ENCODE measurements around the gene XDH.

The XDH gene

GRCh38 chr2:31287654-31288053, 126.9 kb downstream of the XDH start:
- Histone ChIP-seq H3K9me3 (replicated peaks in 1 of 2; ENCODE audit: control insufficient read depth in 2 of 2, insufficient read depth in 1 of 2, low read depth in 1 of 2, low read length in 2 of 2) (no peaks in the 10 kb centered on the region), H3K27me3 (ENCODE audit: control insufficient read depth in 3 of 3, insufficient read depth in 3 of 3, low read depth in 1 of 3, low read length in 3 of 3) (no peaks in the 10 kb centered on the region), H4K8ac (ENCODE audit: low read depth, low read length) (no peak overlapping the region), H2AFZ (ENCODE audit: low read length) (no peak overlapping the region), H3K14ac (ENCODE audit: low read length) (no peak overlapping the region), H2AK5ac (ENCODE audit: low read depth, low read length) (no peak overlapping the region), H3K18ac (ENCODE audit: low read length) (no peak overlapping the region), H3K4me3 (ENCODE audit: low read length in 2 of 2) (no peak overlapping the region), H3K4me2 (ENCODE audit: insufficient read depth, low read length, poor library complexity, severe bottlenecking) (no peak overlapping the region), H2BK120ac (ENCODE audit: low read depth, low read length) (no peak overlapping the region), H3K9ac (ENCODE audit: low read depth, low read length, poor library complexity) (no peak overlapping the region), H2BK12ac (ENCODE audit: low read length) (no peak overlapping the region), H3K4ac (ENCODE audit: low read length) (no peak overlapping the region), H3K23ac (ENCODE audit: low read depth, low read length, poor library complexity) (no peak overlapping the region), H3K36me3 (replicated peaks in 1 of 2; ENCODE audit: control insufficient read depth in 2 of 2, insufficient read depth in 2 of 2, low read length in 2 of 2) (no peaks in the 10 kb centered on the region), H4K91ac (ENCODE audit: low read depth, low read length, poor library complexity) (no peak overlapping the region), H3K4me1 (ENCODE audit: control insufficient read depth in 2 of 2, insufficient read depth in 1 of 2, low read depth in 1 of 2, low read length in 2 of 2) (no peaks in the 10 kb centered on the region), H3K79me1 (ENCODE audit: low read depth, low read length) (no peaks in the 10 kb centered on the region), H2BK15ac (ENCODE audit: low read length) (no peak overlapping the region), H2BK5ac (ENCODE audit: low read length) (no peak overlapping the region), H3K27ac (replicated peaks; ENCODE audit: low read length) (no peak overlapping the region)
- DNase-seq (ENCODE audit: low spot score): no peak
- no CpG with 5 or more reads among the region's 2 CpGs for WGBS, 2 donors (ENCODE audit: extremely low coverage in 2 of 2, insufficient read length in 2 of 2, insufficient replicate concordance in 1 of 2)

DNA sequence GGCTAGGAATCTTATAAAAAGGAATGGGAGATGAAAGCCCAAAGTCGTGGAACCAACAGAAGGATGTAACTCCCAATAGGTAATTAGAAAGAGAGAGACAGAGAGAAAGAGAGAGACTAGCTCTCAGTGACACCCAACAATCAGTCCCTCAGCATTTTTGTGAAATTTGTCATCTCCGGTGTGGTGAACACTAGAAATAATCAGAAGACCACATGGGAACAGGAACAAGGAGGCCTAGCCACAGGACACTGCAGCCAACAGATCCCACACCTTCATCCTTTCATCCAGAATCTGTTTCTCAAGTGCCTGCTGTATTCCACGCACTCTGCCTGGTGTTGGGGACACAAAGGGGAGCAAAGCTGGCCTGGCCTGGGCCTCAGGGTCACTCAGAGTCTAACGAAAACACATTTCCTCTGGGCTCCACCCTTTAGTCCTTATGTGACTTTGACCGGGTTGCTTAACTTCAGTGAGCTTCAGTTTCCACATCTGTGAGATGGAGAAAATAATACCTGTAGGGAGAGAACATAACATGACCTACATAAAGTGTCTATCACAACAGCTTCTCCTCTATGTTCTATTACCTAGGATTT, 127.5 kb downstream of the XDH start:
- H3K4me1 ChIP-seq (ENCODE audit: control insufficient read depth in 2 of 2, insufficient read depth in 1 of 2, low read depth in 1 of 2, low read length in 2 of 2): no peaks in the 10 kb centered on the region
- WGBS, 2 donors (ENCODE audit: extremely low coverage in 2 of 2, insufficient read length in 2 of 2, insufficient replicate concordance in 1 of 2): no CpG with 5 or more reads among the region's 5 CpGs
- no peaks in the 10 kb centered on the region for H3K36me3 ChIP-seq (replicated peaks in 1 of 2; ENCODE audit: control insufficient read depth in 2 of 2, insufficient read depth in 2 of 2, low read length in 2 of 2)
- H3K14ac ChIP-seq (ENCODE audit: low read length): no peak overlapping the region
- no peak overlapping the region for H4K91ac ChIP-seq (ENCODE audit: low read depth, low read length, poor library complexity)
- no peak overlapping the region for H3K23ac ChIP-seq (ENCODE audit: low read depth, low read length, poor library complexity)
- no peaks in the 10 kb centered on the region for H3K27me3 ChIP-seq (ENCODE audit: control insufficient read depth in 3 of 3, insufficient read depth in 3 of 3, low read depth in 1 of 3, low read length in 3 of 3)
- H4K8ac ChIP-seq (ENCODE audit: low read depth, low read length): no peak overlapping the region
- no peak overlapping the region for H2BK120ac ChIP-seq (ENCODE audit: low read depth, low read length)
- no peak for DNase-seq (ENCODE audit: low spot score)
- H2BK15ac ChIP-seq (ENCODE audit: low read length): no peak overlapping the region
- no peaks in the 10 kb centered on the region for H3K79me1 ChIP-seq (ENCODE audit: low read depth, low read length)
- no peak overlapping the region for H2AFZ ChIP-seq (ENCODE audit: low read length)
- no peak overlapping the region for H3K4ac ChIP-seq (ENCODE audit: low read length)
- no peak overlapping the region for H3K4me3 ChIP-seq (ENCODE audit: low read length in 2 of 2)
- H2BK12ac ChIP-seq (ENCODE audit: low read length): no peak overlapping the region
- no peak overlapping the region for H3K4me2 ChIP-seq (ENCODE audit: insufficient read depth, low read length, poor library complexity, severe bottlenecking)
- H2BK5ac ChIP-seq (ENCODE audit: low read length): no peak overlapping the region
- no peak overlapping the region for H3K18ac ChIP-seq (ENCODE audit: low read length)
- no peak overlapping the region for H3K9ac ChIP-seq (ENCODE audit: low read depth, low read length, poor library complexity)
- no peaks in the 10 kb centered on the region for H3K9me3 ChIP-seq (replicated peaks in 1 of 2; ENCODE audit: control insufficient read depth in 2 of 2, insufficient read depth in 1 of 2, low read depth in 1 of 2, low read length in 2 of 2)
- no peak overlapping the region for H3K27ac ChIP-seq (replicated peaks; ENCODE audit: low read length)
- H2AK5ac ChIP-seq (ENCODE audit: low read depth, low read length): no peak overlapping the region

DNA sequence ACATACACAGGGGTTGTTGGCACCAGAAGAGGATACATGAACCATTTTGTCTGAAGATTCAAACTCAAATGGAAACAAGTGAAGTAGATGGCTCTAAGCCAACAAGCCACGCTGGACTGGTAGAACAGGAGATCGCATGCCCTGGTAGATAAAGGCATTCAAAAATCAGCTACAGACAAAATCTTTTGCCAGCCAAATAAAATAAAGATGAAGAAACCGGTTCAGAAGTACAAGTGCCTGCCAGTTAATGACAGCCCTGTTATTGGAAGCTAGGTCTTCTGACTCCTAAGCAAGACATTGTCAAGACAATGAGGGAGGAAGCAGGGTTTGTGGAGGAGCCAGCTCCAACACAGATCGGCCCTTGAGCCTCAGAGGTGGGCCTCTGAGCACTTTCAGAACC, 128.3 kb downstream of the XDH start:
- no peak overlapping the region for H3K4ac ChIP-seq (ENCODE audit: low read length)
- no peak overlapping the region for H2BK12ac ChIP-seq (ENCODE audit: low read length)
- no peaks in the 10 kb centered on the region for H3K27me3 ChIP-seq (ENCODE audit: control insufficient read depth in 3 of 3, insufficient read depth in 3 of 3, low read depth in 1 of 3, low read length in 3 of 3)
- H3K79me1 ChIP-seq (ENCODE audit: low read depth, low read length): no peaks in the 10 kb centered on the region
- H4K91ac ChIP-seq (ENCODE audit: low read depth, low read length, poor library complexity): no peak overlapping the region
- H3K14ac ChIP-seq (ENCODE audit: low read length): no peak overlapping the region
- H3K4me2 ChIP-seq (ENCODE audit: insufficient read depth, low read length, poor library complexity, severe bottlenecking): no peak overlapping the region
- H3K4me1 ChIP-seq (ENCODE audit: control insufficient read depth in 2 of 2, insufficient read depth in 1 of 2, low read depth in 1 of 2, low read length in 2 of 2): no peaks in the 10 kb centered on the region
- H2AK5ac ChIP-seq (ENCODE audit: low read depth, low read length): no peak overlapping the region
- H3K27ac ChIP-seq (replicated peaks; ENCODE audit: low read length): no peak overlapping the region
- WGBS, 2 donors (ENCODE audit: extremely low coverage in 2 of 2, insufficient read length in 2 of 2, insufficient replicate concordance in 1 of 2): no CpG with 5 or more reads among the region's 4 CpGs
- H3K36me3 ChIP-seq (replicated peaks in 1 of 2; ENCODE audit: control insufficient read depth in 2 of 2, insufficient read depth in 2 of 2, low read length in 2 of 2): no peaks in the 10 kb centered on the region
- DNase-seq (ENCODE audit: low spot score): no peak
- H3K9ac ChIP-seq (ENCODE audit: low read depth, low read length, poor library complexity): no peak overlapping the region
- no peak overlapping the region for H3K23ac ChIP-seq (ENCODE audit: low read depth, low read length, poor library complexity)
- no peaks in the 10 kb centered on the region for H3K9me3 ChIP-seq (replicated peaks in 1 of 2; ENCODE audit: control insufficient read depth in 2 of 2, insufficient read depth in 1 of 2, low read depth in 1 of 2, low read length in 2 of 2)
- no peak overlapping the region for H2BK120ac ChIP-seq (ENCODE audit: low read depth, low read length)
- no peak overlapping the region for H2BK5ac ChIP-seq (ENCODE audit: low read length)
- H3K4me3 ChIP-seq (ENCODE audit: low read length in 2 of 2): no peak overlapping the region
- no peak overlapping the region for H2BK15ac ChIP-seq (ENCODE audit: low read length)
- no peak overlapping the region for H3K18ac ChIP-seq (ENCODE audit: low read length)
- no peak overlapping the region for H2AFZ ChIP-seq (ENCODE audit: low read length)
- no peak overlapping the region for H4K8ac ChIP-seq (ENCODE audit: low read depth, low read length)
